Esophagus (tissue), 2 donors: ENCODE data around the gene RSPH10B. TPM values are rescaled to one million over a fixed set of nuclear protein-coding genes. Genes with fewer than 3 reads are reported as not detected.
A peak's percentile ranks its signal among the peaks of the same experiment; 100 is the strongest.
"Not testable (repeated sequence)": the region's sequence is repeated elsewhere in the genome, so short reads cannot be mapped to it uniquely, and the experiment has no call there.

Source experiments
- H3K27ac ChIP-seq, 2 donors: one replicate each; pipeline ENCODE4 v1.5.1; 2013; ENCODE audit warnings: low read depth in 2 of 2, mild to moderate bottlenecking in 2 of 2, inconsistent platforms in 1 of 2, low read length in 1 of 2, moderate library complexity in 1 of 2
- H3K27me3 ChIP-seq, 2 donors: one replicate each; pipeline ENCODE4 v1.6.1; 2013; ENCODE audit warnings: low read length in 2 of 2, control low read depth in 1 of 2, mild to moderate bottlenecking in 1 of 2; ENCODE audit not compliant: insufficient read depth in 2 of 2, control insufficient read depth in 1 of 2
- H3K36me3 ChIP-seq, 2 donors: one replicate each; pipeline ENCODE4 v1.6.1; 2013; ENCODE audit warnings: low read length in 1 of 2; ENCODE audit not compliant: control insufficient read depth in 2 of 2, insufficient read depth in 2 of 2
- H3K4me1 ChIP-seq, 2 donors: one replicate each; pipeline ENCODE4 v1.6.1; 2013; ENCODE audit warnings: low read length in 1 of 2; ENCODE audit not compliant: control insufficient read depth in 2 of 2, insufficient read depth in 2 of 2
- H3K4me3 ChIP-seq, 2 donors: one replicate each; pipeline ENCODE4 v1.5.1; 2013; ENCODE audit warnings: low read length in 2 of 2, mild to moderate bottlenecking in 2 of 2, low read depth in 1 of 2, moderate library complexity in 1 of 2
- H3K9me3 ChIP-seq, 2 donors: one replicate each; pipeline ENCODE4 v1.6.1; 2013; ENCODE audit warnings: mild to moderate bottlenecking in 2 of 2, low read depth in 1 of 2, low read length in 1 of 2, moderate library complexity in 1 of 2; ENCODE audit not compliant: control insufficient read depth in 2 of 2, insufficient read depth in 1 of 2
- WGBS, 2 donors: extraction: QIAGEN DNeasy Blood & Tissue Kit; methylation state at CpG; one replicate each; pipeline ENCODE4 v1.1.7; 2013; 5-methylcytosine and 5-hydroxymethylcytosine counted together
- polyA plus RNA-seq, 2 donors: library from polyadenylated mRNA; stranded (reverse); fragments of 200-250 nt; gene quantifications; one replicate each; pipeline ENCODE4 v1.2.3, GENCODE V29; 2013
- donor health status: healthy with polysubstance abuse.
- donor health status: Bipolar disorder and iron deficiency.

The RSPH10B gene
- polyA plus RNA-seq, 2 donors = 0.04 to 0.08 TPM

- 95% methylated on average over 2 of the region's 10 CpGs; no CpG with 5 or more reads in 1 of the 2 donors for WGBS, 2 donors
- not testable (repeated sequence) for H3K36me3 ChIP-seq, H3K9me3 ChIP-seq
Observed at GRCh38 chr7:5930290-5930689, 40.2 kb downstream of the RSPH10B start.

GRCh38 chr7:5926263-5926870 lies 44.1 kb downstream of the RSPH10B start:
- not testable (repeated sequence) for H3K4me1 ChIP-seq, H3K36me3 ChIP-seq, H3K27me3 ChIP-seq, H3K4me3 ChIP-seq, H3K9me3 ChIP-seq, H3K27ac ChIP-seq
- 83% methylated on average over 2 of the region's 13 CpGs; no CpG with 5 or more reads in 1 of the 2 donors for WGBS, 2 donors

More at GRCh38 chr7:5930290-5930689, 40.2 kb downstream of the RSPH10B start:
- H3K27ac ChIP-seq, H3K4me3 ChIP-seq, H3K4me1 ChIP-seq, H3K27me3 ChIP-seq: not testable (repeated sequence)

GRCh38 chr7:5924630-5925029 lies 45.9 kb downstream of the RSPH10B start:
- not testable (repeated sequence) for H3K9me3 ChIP-seq, H3K4me1 ChIP-seq, H3K4me3 ChIP-seq, H3K27me3 ChIP-seq, H3K27ac ChIP-seq, H3K36me3 ChIP-seq
- WGBS, 2 donors = no CpG with 5 or more reads among the region's 12 CpGs

- not testable (repeated sequence) for H3K27me3 ChIP-seq, H3K27ac ChIP-seq, H3K9me3 ChIP-seq, H3K36me3 ChIP-seq, H3K4me1 ChIP-seq, H3K4me3 ChIP-seq
- 100% methylated on average over 1 of the region's 2 CpGs; no CpG with 5 or more reads in 1 of the 2 donors for WGBS, 2 donors
Observed at GRCh38 chr7:5924180-5924579, 46.3 kb downstream of the RSPH10B start.

GRCh38 chr7:5916529-5916928 lies 54.0 kb downstream of the RSPH10B start:
- H3K9me3 ChIP-seq, H3K27ac ChIP-seq, H3K4me1 ChIP-seq, H3K36me3 ChIP-seq, H3K27me3 ChIP-seq, H3K4me3 ChIP-seq: not testable (repeated sequence)
- WGBS, 2 donors = 72 to 87% methylated on average over 2 to 5 of the region's 6 CpGs

- H3K9me3 ChIP-seq, H3K27ac ChIP-seq, H3K4me1 ChIP-seq, H3K4me3 ChIP-seq, H3K36me3 ChIP-seq, H3K27me3 ChIP-seq: not testable (repeated sequence)
- WGBS, 2 donors = 92 to 98% methylated on average over 6 of the region's 6 CpGs
Observed at GRCh38 chr7:5908835-5909234, 61.7 kb downstream of the RSPH10B start.

GRCh38 chr7:5904726-5905125 lies 65.8 kb downstream of the RSPH10B start:
- not testable (repeated sequence) for H3K27ac ChIP-seq, H3K4me1 ChIP-seq, H3K27me3 ChIP-seq, H3K9me3 ChIP-seq, H3K36me3 ChIP-seq, H3K4me3 ChIP-seq
- 88 to 97% methylated on average over 5 of the region's 5 CpGs for WGBS, 2 donors

GRCh38 chr7:5903002-5903401 lies 67.5 kb downstream of the RSPH10B start:
- not testable (repeated sequence) for H3K4me3 ChIP-seq, H3K27ac ChIP-seq, H3K27me3 ChIP-seq, H3K9me3 ChIP-seq, H3K36me3 ChIP-seq, H3K4me1 ChIP-seq
- 73 to 81% methylated on average over 6 of the region's 6 CpGs for WGBS, 2 donors

GRCh38 chr7:5898480-5899224 lies 71.8 kb downstream of the RSPH10B start, which contains the start of gene CCZ1:
CCZ1 (plus strand) TSS chr7:5898733; CDS start chr7:5898800, 67 bp downstream.
- H3K4me1 ChIP-seq, H3K27me3 ChIP-seq, H3K36me3 ChIP-seq, H3K9me3 ChIP-seq: not testable (repeated sequence)
- WGBS, 2 donors = 1 to 2% methylated on average over 16 to 23 of the region's 64 CpGs
- peak within 1 kb of the TSS in 1 of 2 donors; percentile 74 for H3K27ac ChIP-seq
- H3K4me3 ChIP-seq = peak within 1 kb of the TSS; percentile 24 to 41

GRCh38 chr7:5897369-5897919 lies 73.0 kb downstream of the RSPH10B start:
- not testable (repeated sequence) for H3K9me3 ChIP-seq

More at GRCh38 chr7:5897369-5897919, 73.0 kb downstream of the RSPH10B start:
- not testable (repeated sequence) for H3K27me3 ChIP-seq, H3K27ac ChIP-seq, H3K4me1 ChIP-seq, H3K36me3 ChIP-seq, H3K4me3 ChIP-seq
- WGBS, 2 donors = 70 to 78% methylated on average over 5 to 7 of the region's 13 CpGs
